SH-SY5Y (cell line): ENCODE measurements around the gene KCNAB1.

Experiments used
- GATA2 ChIP-seq: IDR thresholded peaks from 2 replicates; pipeline ENCODE4 v1.6.1; 2011; ENCODE audit warnings: mild to moderate bottlenecking, low read depth, low read length
- GATA3 ChIP-seq: IDR thresholded peaks from 2 replicates; pipeline ENCODE4 v1.6.1; 2011; ENCODE audit warnings: low read depth, mild to moderate bottlenecking, low read length, moderate library complexity

DNA sequence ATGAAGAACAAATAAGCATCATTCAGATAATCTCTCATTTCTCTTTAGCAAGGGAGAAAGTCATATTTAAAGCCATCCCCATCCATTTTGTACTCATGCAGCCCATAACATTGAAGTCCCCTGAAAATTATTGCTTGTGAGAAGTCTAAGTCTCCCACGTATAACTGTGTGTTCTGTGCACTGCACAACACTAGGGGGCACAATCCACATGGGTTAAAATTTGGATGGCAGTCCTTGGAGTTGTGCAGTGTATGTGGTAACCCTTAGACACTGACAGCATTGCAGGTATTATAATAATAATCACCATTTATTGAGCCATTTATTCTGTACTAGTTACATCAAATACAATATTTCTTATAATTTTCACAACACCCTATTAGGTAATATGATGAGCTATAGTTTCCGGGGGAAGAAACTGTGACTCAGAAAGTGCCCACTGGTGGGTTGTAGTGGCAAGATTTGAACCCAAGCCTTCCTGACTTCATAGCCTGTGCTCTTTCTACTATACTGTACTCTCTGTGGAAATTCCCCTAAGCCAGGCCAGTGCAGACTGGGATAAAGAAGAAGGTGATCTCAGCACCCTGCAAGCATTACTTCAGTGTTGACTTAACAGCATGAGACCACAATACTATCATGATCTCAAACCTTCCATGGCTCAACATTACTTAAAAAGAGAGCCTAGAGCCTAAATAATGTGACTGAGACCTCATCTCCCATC, 15.7 kb downstream of the KCNAB1 start:
- TF ChIP-seq GATA2 (no peak), GATA3 (no peak)
